T-helper 9 cell (primary cell): Measurements from ENCODE around the gene C1orf87.

Experiments
- DNase-seq: peaks from one replicate; pipeline ENCODE4 v3.0.0-alpha.2; 2020

The C1orf87 gene

DNA sequence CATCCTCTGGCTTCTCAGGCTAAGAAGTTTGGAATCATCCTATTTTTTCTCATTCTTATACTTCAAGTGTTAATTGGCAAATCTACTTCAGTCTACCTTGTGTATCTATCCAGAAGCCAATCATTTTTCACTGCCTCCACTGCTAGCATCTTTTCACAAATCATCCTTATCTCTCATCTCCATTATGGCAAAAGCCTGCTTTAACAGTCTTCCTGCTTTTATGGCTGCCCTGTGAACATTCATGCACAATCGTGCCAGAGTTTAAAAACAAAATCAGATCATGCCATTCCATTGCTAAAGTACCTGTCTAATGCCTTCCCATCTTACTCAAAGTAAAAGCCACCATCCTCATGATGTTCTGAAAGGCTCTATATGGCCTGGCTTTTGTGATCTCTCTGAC lies 127.8 kb downstream of the C1orf87 start:
- DNase-seq = no peak
